SK-N-SH treated with all-trans-retinoic acid at 6 μM for 48 hours (cell line): ENCODE results near the gene AQP12A.

ENCODE experiments used
- ATAC-seq: fragments of 200-7000 bp; cut with Tn5 transposase; 3 replicates; pipeline ENCODE4 v1.9.1; 2020; ENCODE audit warnings: mild to moderate bottlenecking, moderate library complexity
- BACH2 ChIP-seq: fragments of 250-450 bp; sonication (Bioruptor Pico); IDR thresholded peaks from 2 replicates; pipeline ENCODE4 v1.9.0; 2021; ENCODE audit warnings: mild to moderate bottlenecking, borderline replicate concordance
- CREB5 ChIP-seq: fragments of 250-450 bp; sonication (Bioruptor Pico); IDR thresholded peaks from 2 replicates; pipeline ENCODE4 v1.5.1; 2020; ENCODE audit warnings: low read depth, mild to moderate bottlenecking, moderate library complexity
- CSDC2 ChIP-seq: fragments of 250-450 bp; sonication (Bioruptor Pico); IDR thresholded peaks from 2 replicates; pipeline ENCODE4 v1.5.0; 2020; ENCODE audit warnings: mild to moderate bottlenecking, moderate library complexity
- ESRRG ChIP-seq: fragments of 250-450 bp; sonication (Bioruptor Pico); IDR thresholded peaks from 2 replicates; pipeline ENCODE4 v1.6.1; 2021; ENCODE audit warnings: mild to moderate bottlenecking
- GLIS3 ChIP-seq: fragments of 250-450 bp; sonication (Bioruptor Pico); IDR thresholded peaks from 2 replicates; pipeline ENCODE4 v1.5.0; 2020; ENCODE audit warnings: mild to moderate bottlenecking, moderate library complexity
- ISL1 ChIP-seq: fragments of 250-450 bp; sonication (Bioruptor Pico); IDR thresholded peaks from 2 replicates; pipeline ENCODE4 v2.1.2; 2022; ENCODE audit warnings: mild to moderate bottlenecking, moderate library complexity
- PATZ1 ChIP-seq: fragments of 250-450 bp; sonication (Bioruptor Pico); IDR thresholded peaks from 2 replicates; pipeline ENCODE4 v1.8.0; 2020; ENCODE audit warnings: mild to moderate bottlenecking, moderate library complexity, borderline replicate concordance
- PPARA ChIP-seq: fragments of 250-450 bp; sonication (Bioruptor Pico); IDR thresholded peaks from 2 replicates; pipeline ENCODE4 v1.5.0; 2020; ENCODE audit warnings: mild to moderate bottlenecking, borderline replicate concordance
- SNAI2 ChIP-seq: fragments of 250-450 bp; sonication (Bioruptor Pico); IDR thresholded peaks from 2 replicates; pipeline ENCODE4 v1.5.0; 2020; ENCODE audit warnings: mild to moderate bottlenecking, moderate library complexity
- TOX ChIP-seq: fragments of 250-450 bp; sonication (Bioruptor Pico); IDR thresholded peaks from 2 replicates; pipeline ENCODE4 v1.8.0; 2021; ENCODE audit warnings: mild to moderate bottlenecking, moderate library complexity, borderline replicate concordance
- TSHZ2 ChIP-seq: fragments of 250-450 bp; sonication (Bioruptor Pico); IDR thresholded peaks from 2 replicates; pipeline ENCODE4 v1.5.0; 2020; ENCODE audit warnings: mild to moderate bottlenecking, moderate library complexity
- ZC3H10 ChIP-seq: fragments of 250-450 bp; sonication (Bioruptor Pico); IDR thresholded peaks from 2 replicates; pipeline ENCODE4 v1.5.1; 2021; ENCODE audit warnings: mild to moderate bottlenecking, moderate library complexity
- ZFP3 ChIP-seq: fragments of 250-450 bp; sonication (Bioruptor Pico); IDR thresholded peaks from 2 replicates; pipeline ENCODE4 v1.5.0; 2020; ENCODE audit warnings: mild to moderate bottlenecking, moderate library complexity
- ZFP30 ChIP-seq: fragments of 450-650 bp; formaldehyde crosslinking; IDR thresholded peaks from 2 replicates; pipeline ENCODE4 v1.5.0; 2022; ENCODE audit warnings: mild to moderate bottlenecking, moderate library complexity
- ZNF70 ChIP-seq: fragments of 450-650 bp; formaldehyde crosslinking; IDR thresholded peaks from 2 replicates; pipeline ENCODE4 v1.5.0; 2020; ENCODE audit warnings: mild to moderate bottlenecking, moderate library complexity
- ZNF8 ChIP-seq: fragments of 450-650 bp; formaldehyde crosslinking; IDR thresholded peaks from 2 replicates; pipeline ENCODE4 v1.5.0; 2020; ENCODE audit warnings: mild to moderate bottlenecking, moderate library complexity
- TF ChIP-seq, protein P1 (sequence below): fragments of 250-450 bp; sonication (Bioruptor Pico); IDR thresholded peaks from 2 replicates; pipeline ENCODE4 v1.5.1; 2021; ENCODE audit warnings: mild to moderate bottlenecking, moderate library complexity
- TF ChIP-seq, protein P2 (sequence below): fragments of 250-450 bp; sonication (Bioruptor Pico); IDR thresholded peaks from 2 replicates; pipeline ENCODE4 v1.8.0; 2021; ENCODE audit warnings: low read depth, mild to moderate bottlenecking, moderate library complexity, borderline replicate concordance

The AQP12A gene

DNA sequence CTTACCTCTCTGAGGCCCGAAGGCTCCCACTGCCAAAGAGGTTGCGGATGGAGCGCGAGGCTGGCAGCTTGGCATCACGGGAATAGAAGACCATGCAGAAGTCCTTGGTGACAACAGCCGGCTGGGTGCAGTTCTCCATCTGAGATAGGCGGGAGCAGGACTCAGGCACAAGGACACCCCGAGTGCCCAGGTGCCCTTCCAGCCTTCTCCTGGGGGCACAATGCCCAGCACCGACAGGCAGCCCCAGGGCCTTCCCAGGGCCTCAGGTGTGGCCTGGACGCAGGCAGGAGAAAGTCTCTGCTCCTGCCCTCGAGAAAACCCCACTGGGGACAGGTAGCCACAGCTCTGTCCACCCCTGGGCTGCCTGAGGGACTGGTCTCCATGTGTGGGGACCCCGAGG, 33.6 kb downstream of the AQP12A start:
- no peak for ATAC-seq

GRCh38 chr2:240725671-240726070, 34.0 kb downstream of the AQP12A start:
- TF ChIP-seq, protein P1, sequence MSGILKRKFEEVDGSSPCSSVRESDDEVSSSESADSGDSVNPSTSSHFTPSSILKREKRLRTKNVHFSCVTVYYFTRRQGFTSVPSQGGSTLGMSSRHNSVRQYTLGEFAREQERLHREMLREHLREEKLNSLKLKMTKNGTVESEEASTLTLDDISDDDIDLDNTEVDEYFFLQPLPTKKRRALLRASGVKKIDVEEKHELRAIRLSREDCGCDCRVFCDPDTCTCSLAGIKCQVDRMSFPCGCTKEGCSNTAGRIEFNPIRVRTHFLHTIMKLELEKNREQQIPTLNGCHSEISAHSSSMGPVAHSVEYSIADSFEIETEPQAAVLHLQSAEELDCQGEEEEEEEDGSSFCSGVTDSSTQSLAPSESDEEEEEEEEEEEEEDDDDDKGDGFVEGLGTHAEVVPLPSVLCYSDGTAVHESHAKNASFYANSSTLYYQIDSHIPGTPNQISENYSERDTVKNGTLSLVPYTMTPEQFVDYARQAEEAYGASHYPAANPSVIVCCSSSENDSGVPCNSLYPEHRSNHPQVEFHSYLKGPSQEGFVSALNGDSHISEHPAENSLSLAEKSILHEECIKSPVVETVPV (CRISPR knock-in tag) = no peak
- TF ChIP-seq GLIS3 (CRISPR knock-in tag) = no peak
- no peak for TF ChIP-seq CREB5
- TF ChIP-seq ISL1 (CRISPR knock-in tag) = no peak
- TF ChIP-seq PATZ1 (CRISPR knock-in tag) = no peak
- TF ChIP-seq, protein P2, sequence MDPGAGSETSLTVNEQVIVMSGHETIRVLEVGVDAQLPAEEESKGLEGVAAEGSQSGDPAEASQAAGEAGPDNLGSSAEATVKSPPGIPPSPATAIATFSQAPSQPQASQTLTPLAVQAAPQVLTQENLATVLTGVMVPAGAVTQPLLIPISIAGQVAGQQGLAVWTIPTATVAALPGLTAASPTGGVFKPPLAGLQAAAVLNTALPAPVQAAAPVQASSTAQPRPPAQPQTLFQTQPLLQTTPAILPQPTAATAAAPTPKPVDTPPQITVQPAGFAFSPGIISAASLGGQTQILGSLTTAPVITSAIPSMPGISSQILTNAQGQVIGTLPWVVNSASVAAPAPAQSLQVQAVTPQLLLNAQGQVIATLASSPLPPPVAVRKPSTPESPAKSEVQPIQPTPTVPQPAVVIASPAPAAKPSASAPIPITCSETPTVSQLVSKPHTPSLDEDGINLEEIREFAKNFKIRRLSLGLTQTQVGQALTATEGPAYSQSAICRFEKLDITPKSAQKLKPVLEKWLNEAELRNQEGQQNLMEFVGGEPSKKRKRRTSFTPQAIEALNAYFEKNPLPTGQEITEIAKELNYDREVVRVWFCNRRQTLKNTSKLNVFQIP (CRISPR knock-in tag) = no peak
- no peak for TF ChIP-seq ZFP3 (CRISPR knock-in tag)
- TF ChIP-seq ZFP30 (CRISPR knock-in tag) = no peak
- no peak for ATAC-seq

More for the DNA sequence above, 33.6 kb downstream of the AQP12A start:
- TF ChIP-seq, protein P2 (CRISPR knock-in tag) = no peak
- TF ChIP-seq TOX = no peak
- TF ChIP-seq ISL1 (CRISPR knock-in tag) = no peak
- no peak for TF ChIP-seq ZC3H10 (CRISPR knock-in tag)
- TF ChIP-seq, protein P1 (CRISPR knock-in tag) = no peak
- TF ChIP-seq CREB5 = no peak
- no peak for TF ChIP-seq ZNF8 (CRISPR knock-in tag)
- TF ChIP-seq CSDC2 (CRISPR knock-in tag) = no peak
- no peak for TF ChIP-seq ZNF70 (CRISPR knock-in tag)
- no peak for TF ChIP-seq ESRRG (CRISPR knock-in tag)

- TF ChIP-seq, protein P1 (CRISPR knock-in tag) = no peak
- TF ChIP-seq ISL1 (CRISPR knock-in tag) = no peak
- TF ChIP-seq, all 23 proteins: peak for 0
- ATAC-seq = no peak
These were observed 35.2 kb downstream of the AQP12A start for GRCh38 chr2:240726876-240727275.

- ATAC-seq = no peak
- TF ChIP-seq BACH2 (CRISPR knock-in tag) (no peak), ESRRG (CRISPR knock-in tag) (no peak), ZFP3 (CRISPR knock-in tag) (no peak), CREB5 (no peak), ZFP30 (CRISPR knock-in tag) (no peak), SNAI2 (CRISPR knock-in tag) (no peak), TSHZ2 (CRISPR knock-in tag) (no peak), ZC3H10 (CRISPR knock-in tag) (no peak), PPARA (no peak)
These were observed 35.8 kb downstream of the AQP12A start for GRCh38 chr2:240727439-240727838.
